Fibroblast of the aortic adventitia (primary cell): ENCODE results near the gene DRD2. TPM values are rescaled to one million over a fixed set of nuclear protein-coding genes. Genes with fewer than 3 reads are reported as not detected.

Experiments used
- DNase-seq: peaks from one replicate; pipeline ENCODE4 v3.0.0-alpha.2; 2010; ENCODE audit warnings: low read depth
- H3K4me3 ChIP-seq: 2 replicates; pipeline ENCODE4 v1.5.1; 2011; ENCODE audit warnings: low read depth, mild to moderate bottlenecking, control low read depth, low read length, moderate library complexity
- CTCF ChIP-seq: IDR thresholded peaks from 2 replicates; pipeline ENCODE4 v1.5.1; 2011; ENCODE audit warnings: mild to moderate bottlenecking, low read length, control low read depth, inconsistent platforms; ENCODE audit not compliant: insufficient read depth
- total RNA-seq: library from RNA; depleted of rRNA; stranded (reverse); fragments of >200 nt; gene quantifications from 2 replicates; pipeline ENCODE4 v1.2.3, GENCODE V29; 2012; ENCODE audit warnings: low replicate concordance

The DRD2 gene
- total RNA-seq, 1 donor = not detected

DNA sequence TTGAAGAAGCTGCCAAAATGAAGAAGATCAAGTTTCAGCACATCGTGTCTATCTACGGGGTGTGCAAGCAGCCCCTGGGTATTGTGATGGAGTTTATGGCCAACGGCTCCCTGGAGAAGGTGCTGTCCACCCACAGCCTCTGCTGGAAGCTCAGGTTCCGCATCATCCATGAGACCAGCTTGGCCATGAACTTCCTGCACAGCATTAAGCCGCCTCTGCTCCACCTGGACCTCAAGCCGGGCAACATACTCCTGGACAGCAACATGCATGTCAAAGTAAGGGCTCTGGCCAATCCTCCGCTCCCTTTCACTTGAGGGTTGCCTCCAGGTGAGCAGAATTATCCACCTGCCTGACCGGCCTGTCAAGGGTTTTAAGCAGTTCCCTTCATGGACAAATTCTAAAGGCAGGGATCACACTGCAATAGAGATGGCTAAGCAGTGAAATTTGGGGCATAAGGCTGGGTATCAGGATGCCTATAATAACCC is 81.7 kb downstream of the DRD2 start:
- TF ChIP-seq CTCF = no peak
- no peak overlapping the region for H3K4me3 ChIP-seq
- no peak for DNase-seq

- DNase-seq = no peak
- TF ChIP-seq CTCF = no peak
- H3K4me3 ChIP-seq = no peak overlapping the region
These were observed 82.8 kb downstream of the DRD2 start for GRCh38 chr11:113392236-113392921.

GRCh38 chr11:113389272-113389671 is 85.9 kb downstream of the DRD2 start:
- no peak for TF ChIP-seq CTCF
- no peak overlapping the region for H3K4me3 ChIP-seq
- no peak for DNase-seq

DNA sequence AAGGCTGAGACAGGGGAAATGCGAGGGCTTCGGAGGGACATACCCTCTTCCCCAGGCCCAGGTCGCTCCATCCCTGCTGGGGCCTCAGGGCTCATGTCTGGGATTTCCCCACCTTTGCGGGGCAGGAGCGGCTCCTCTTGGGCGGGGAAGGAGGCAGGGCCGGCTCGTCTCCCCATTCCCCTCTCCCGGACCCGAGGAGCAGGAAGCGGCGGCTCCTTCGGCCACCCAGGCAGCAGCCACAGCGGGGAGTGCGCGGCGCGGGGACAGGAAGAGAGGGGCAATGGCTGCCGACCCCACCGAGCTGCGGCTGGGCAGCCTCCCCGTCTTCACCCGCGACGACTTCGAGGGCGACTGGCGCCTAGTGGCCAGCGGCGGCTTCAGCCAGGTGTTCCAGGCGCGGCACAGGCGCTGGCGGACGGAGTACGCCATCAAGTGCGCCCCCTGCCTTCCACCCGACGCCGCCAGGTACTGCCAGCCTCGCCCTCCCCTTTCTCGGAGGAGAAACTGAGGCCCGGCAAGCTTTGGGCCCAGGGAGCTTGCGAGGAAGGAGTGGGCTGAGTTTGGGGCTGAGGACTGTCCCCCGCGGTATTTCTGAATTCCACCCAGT is 87.5 kb downstream of the DRD2 start, which contains the start of gene ANKK1:
ANKK1 (plus strand) TSS at position 175 of the 607 bp plus-strand sequence; CDS start at position 281, 106 bp downstream.
- H3K4me3 ChIP-seq = no peak within 1 kb of the TSS
- no peak for TF ChIP-seq CTCF
- no peak for DNase-seq

GRCh38 chr11:113386866-113387265 is 88.3 kb downstream of the DRD2 start:
- no peak overlapping the region for H3K4me3 ChIP-seq
- no peak for TF ChIP-seq CTCF
- DNase-seq = no peak

GRCh38 chr11:113385749-113386148 is 89.4 kb downstream of the DRD2 start:
- TF ChIP-seq CTCF = no peak
- DNase-seq = no peak

DNA sequence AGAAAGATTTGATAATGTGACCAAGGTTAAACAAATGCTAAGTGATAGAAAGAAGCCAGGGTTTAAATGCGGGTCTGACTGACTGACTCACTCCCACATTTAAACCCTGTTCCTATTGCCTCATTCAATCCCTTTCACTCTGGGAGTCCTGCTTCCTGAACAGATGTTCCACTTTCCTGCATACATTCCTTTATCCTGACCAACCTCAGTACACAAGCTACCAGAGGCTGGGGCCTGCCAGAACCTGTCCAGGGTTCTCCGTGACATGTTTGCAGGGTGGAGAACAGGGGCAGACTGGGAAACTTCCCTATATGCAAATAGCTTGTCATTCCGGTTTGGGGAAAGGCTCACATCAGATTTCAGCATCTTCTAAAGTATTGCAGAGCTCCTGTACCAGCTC is 90.6 kb downstream of the DRD2 start:
- peak; percentile 89 for DNase-seq
- TF ChIP-seq CTCF = no peak
- no peak overlapping the region for H3K4me3 ChIP-seq

More at GRCh38 chr11:113385749-113386148, 89.4 kb downstream of the DRD2 start:
- no peak overlapping the region for H3K4me3 ChIP-seq
